ENCODE measurements around the gene FRMD8. TPM values are rescaled to one million over a fixed set of nuclear protein-coding genes. Genes with fewer than 3 reads are reported as not detected.

The FRMD8 gene
- total and polyA plus RNA-seq, 9 of the 15 experiments (the other 6 are each of a cell fraction or from before 2014, with no cell fraction given): 4.5 to 54.5 (median 15.8) TPM

DNA sequence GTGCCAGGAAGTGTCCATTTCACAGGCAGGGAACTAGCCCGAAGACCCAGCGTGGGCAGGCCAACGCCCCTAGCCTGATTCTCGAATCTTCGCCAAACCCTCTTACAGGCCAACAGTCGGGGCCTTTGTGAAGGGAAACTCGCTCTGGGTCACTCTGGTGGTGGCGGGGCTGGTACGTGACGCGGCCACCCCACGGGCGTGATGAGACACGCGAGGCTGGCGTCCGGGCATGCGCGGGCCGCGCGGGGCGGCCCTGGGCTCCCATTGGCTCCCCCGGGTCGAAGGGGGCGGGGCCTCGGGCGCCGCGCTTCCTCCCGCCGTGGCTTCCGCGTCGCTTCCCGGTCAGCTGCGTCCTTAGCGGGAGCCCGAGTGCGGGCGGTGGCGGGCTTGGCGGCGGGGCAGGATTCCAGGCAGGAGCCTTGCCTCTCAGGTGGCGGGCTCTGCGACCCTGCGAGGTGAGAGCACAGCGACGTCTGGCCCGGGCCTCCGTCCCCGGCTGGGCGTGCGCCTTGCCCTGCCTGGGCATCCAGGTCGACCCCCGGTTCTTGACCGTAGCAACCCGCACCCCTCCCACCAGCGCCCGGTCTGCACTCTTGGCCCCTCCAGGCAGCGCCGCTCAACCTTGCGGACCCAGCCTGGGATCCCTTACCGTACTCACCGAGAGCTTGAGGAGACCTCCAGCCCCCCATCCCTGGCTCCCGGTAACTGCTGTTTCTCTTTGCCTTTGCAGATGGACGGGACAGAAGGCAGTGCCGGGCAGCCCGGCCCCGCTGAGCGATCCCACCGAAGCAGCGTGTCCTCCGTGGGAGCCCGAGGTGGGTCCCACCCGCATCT is at the start of gene FRMD8 (continued):
- TF ChIP-seq TRIM25 (IDR thresholded peaks at IDR 0.05; ENCODE audit: borderline replicate concordance) (no peak), ZNF512 (tag; IDR thresholded peaks at IDR 0.05) (no peak), ZNF431 (CRISPR knock-in tag; IDR thresholded peaks at IDR 0.05) (0 out of 2 replicates have a peak, but pooled peaks have one; percentile 41), MYNN (IDR thresholded peaks at IDR 0.05) (no peak), MYNN (CRISPR knock-in tag; IDR thresholded peaks at IDR 0.05) (no peak), BCLAF1 (IDR thresholded peaks at IDR 0.05; ENCODE audit: borderline replicate concordance in 1 of 2, control insufficient read depth in 1 of 2, low read depth in 2 of 2, low read length in 1 of 2) (no peak), EP300 (IDR thresholded peaks at IDR 0.05; ENCODE audit: low read length) (peak; percentile 5; the same call in 1 of the 2 replicates), NR4A1 (CRISPR knock-in tag; IDR thresholded peaks at IDR 0.05) (peak; percentile 76; the same call in 1 of the 2 replicates), NR4A1 (tag; IDR thresholded peaks at IDR 0.05) (0 out of 2 replicates have a peak, but pooled peaks have one; percentile 89), ZBTB1 (CRISPR knock-in tag; IDR thresholded peaks at IDR 0.05; ENCODE audit: borderline replicate concordance, low read depth) (no peak), ZBTB7A (IDR thresholded peaks at IDR 0.05; ENCODE audit: borderline replicate concordance, control insufficient read depth, low read depth, low read length) (peak; percentile 55), TAL1 (IDR thresholded peaks at IDR 0.05) (no peak), CREB3 (tag; conservative IDR thresholded peaks at IDR 0.05; ENCODE audit: low read depth) (0 out of 2 replicates have a peak, but pooled peaks have one; percentile 64), ZNF436 (CRISPR knock-in tag; IDR thresholded peaks at IDR 0.05) (no peak), CEBPB (tag; IDR thresholded peaks at IDR 0.05) (no peak), MECOM (CRISPR knock-in tag; IDR thresholded peaks at IDR 0.05) (no peak), SREBF1 (IDR thresholded peaks at IDR 0.05; ENCODE audit: borderline replicate concordance, low read depth, low read length) (0 out of 2 replicates have a peak, but pooled peaks have one; percentile 17), KAT7 (CRISPR knock-in tag; IDR thresholded peaks at IDR 0.05; ENCODE audit: borderline replicate concordance) (0 out of 2 replicates have a peak, but pooled peaks have one; percentile 78)

Data from K562 (cell line).